ENCODE data around the gene SIPA1L2. TPM values are rescaled to one million over a fixed set of nuclear protein-coding genes. Genes with fewer than 3 reads are reported as not detected.

The SIPA1L2 gene
- total RNA-seq, 1 donor from 2014 or later: 9.0 TPM

DNA sequence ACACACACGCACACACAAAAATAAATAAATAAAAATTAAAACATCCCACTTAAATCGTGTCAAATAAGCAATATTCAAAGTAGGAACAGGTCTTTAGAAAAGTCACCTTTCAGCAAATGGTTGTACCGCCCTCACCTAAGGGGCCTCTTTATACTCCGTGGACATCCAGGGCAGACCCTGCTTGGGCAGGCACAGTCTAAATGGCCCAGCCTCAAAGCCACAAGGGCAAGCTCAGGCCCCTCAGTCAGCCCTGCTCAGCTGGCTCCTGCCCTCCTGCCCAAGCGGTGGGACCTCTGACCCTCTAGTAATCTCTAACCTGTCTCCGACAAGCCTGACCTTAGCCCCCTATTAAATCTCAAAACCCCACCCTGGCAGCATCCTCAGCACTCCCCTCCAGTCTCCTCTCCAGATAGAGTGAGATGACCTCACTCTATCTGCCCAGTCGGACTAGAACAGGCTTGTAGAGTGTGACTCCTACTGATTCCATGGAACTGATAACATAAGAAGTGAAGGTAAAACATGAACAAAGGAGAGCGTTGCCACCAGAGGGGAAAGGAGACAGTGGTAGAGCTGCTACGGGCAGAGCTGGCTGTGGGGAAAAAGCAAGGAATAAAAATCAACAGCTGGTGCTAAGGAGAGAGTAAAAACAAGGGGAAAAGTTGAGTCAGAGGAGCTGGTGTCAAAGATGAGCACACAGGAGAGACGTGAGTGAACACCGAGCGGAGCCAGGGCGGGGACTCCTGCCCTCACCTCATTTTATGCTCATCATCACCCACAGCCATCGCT is 36.0 kb downstream of the SIPA1L2 start:
- H3K4me1 Mint-ChIP-seq (ENCODE audit: low read depth): peaks cover 28% of the 10 kb centered on the region
- TF ChIP-seq CTCF (IDR thresholded peaks at IDR 0.05): no peak
- no peaks in the 10 kb centered on the region for H3K27me3 Mint-ChIP-seq (ENCODE audit: low read depth)
- no peak overlapping the region for H3K27ac Mint-ChIP-seq (ENCODE audit: unreplicated experiment)
- H3K9me3 Mint-ChIP-seq (ENCODE audit: low read depth): no peaks in the 10 kb centered on the region
- no peaks in the 10 kb centered on the region for H3K36me3 Mint-ChIP-seq (ENCODE audit: low read depth)
- no peak overlapping the region for H3K4me3 Mint-ChIP-seq (ENCODE audit: unreplicated experiment)
- no peak for DNase-seq (ENCODE audit: low spot score)

GRCh38 chr1:232591344-232591743 is 38.6 kb downstream of the SIPA1L2 start:
- Mint-ChIP-seq H3K4me3 (ENCODE audit: unreplicated experiment) (no peak overlapping the region), H3K27me3 (ENCODE audit: low read depth) (no peaks in the 10 kb centered on the region), H3K9me3 (ENCODE audit: low read depth) (no peaks in the 10 kb centered on the region), H3K27ac (ENCODE audit: unreplicated experiment) (no peak overlapping the region), H3K4me1 (ENCODE audit: low read depth) (peaks cover 26% of the 10 kb centered on the region), H3K36me3 (ENCODE audit: low read depth) (no peaks in the 10 kb centered on the region)
- no peak for DNase-seq (ENCODE audit: low spot score)
- no peak for TF ChIP-seq CTCF (IDR thresholded peaks at IDR 0.05)

- H3K27ac Mint-ChIP-seq (ENCODE audit: unreplicated experiment): no peak overlapping the region
- no peak for DNase-seq (ENCODE audit: low spot score)
- TF ChIP-seq CTCF (IDR thresholded peaks at IDR 0.05): no peak
- no peaks in the 10 kb centered on the region for H3K9me3 Mint-ChIP-seq (ENCODE audit: low read depth)
- H3K4me3 Mint-ChIP-seq (ENCODE audit: unreplicated experiment): no peak overlapping the region
- H3K36me3 Mint-ChIP-seq (ENCODE audit: low read depth): no peaks in the 10 kb centered on the region
- peaks cover 26% of the 10 kb centered on the region for H3K4me1 Mint-ChIP-seq (ENCODE audit: low read depth)
- H3K27me3 Mint-ChIP-seq (ENCODE audit: low read depth): no peaks in the 10 kb centered on the region
These were observed 39.2 kb downstream of the SIPA1L2 start for GRCh38 chr1:232590744-232591082.

DNA sequence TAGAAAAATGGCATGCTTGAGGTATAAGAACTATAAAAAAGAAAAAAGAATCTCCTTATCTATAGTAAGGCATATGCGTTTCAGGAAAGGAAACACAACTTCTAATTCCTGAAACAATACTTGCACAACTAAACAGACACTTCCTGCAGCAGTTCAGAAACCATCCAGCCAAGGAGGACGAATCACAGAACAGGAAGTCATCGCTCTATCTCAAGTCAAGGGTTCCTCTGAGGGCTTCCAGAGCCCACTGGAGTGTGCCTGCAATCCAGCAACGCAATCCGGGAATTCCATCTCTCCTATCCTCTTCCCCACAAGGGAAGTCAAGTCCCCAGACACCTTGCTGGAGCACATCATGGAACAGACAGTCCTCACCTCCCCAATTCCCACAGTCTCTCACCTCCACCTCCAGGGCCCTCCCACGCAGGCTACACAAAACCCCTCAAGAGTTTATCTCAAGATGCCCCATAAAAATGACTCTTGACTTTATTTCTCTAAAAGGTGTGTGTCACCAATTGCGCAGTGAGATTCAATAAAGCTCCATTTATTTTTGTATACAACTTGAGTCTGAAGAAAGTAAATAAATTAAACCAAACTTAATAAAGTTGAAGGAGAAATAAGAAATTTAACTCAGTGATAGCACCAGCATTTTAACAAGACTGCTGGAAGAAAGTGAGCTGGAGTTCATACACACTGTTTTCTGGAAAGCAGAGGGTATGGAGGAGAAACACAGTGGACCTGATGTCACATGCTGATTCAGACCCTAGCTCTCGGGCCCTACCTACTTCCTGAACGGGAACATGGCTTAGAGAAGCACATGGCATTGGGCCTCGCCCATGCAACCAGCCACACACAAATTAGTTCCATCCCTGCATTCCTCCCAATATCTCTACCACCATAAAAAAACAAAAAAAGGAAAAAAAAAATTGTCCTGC is 39.9 kb downstream of the SIPA1L2 start:
- Mint-ChIP-seq H3K36me3 (ENCODE audit: low read depth) (no peaks in the 10 kb centered on the region), H3K27me3 (ENCODE audit: low read depth) (no peaks in the 10 kb centered on the region)

More for the DNA sequence above, 39.9 kb downstream of the SIPA1L2 start:
- no peak overlapping the region for H3K4me3 Mint-ChIP-seq (ENCODE audit: unreplicated experiment)
- H3K9me3 Mint-ChIP-seq (ENCODE audit: low read depth): no peaks in the 10 kb centered on the region
- no peak for DNase-seq (ENCODE audit: low spot score)
- peaks cover 26% of the 10 kb centered on the region for H3K4me1 Mint-ChIP-seq (ENCODE audit: low read depth)
- H3K27ac Mint-ChIP-seq (ENCODE audit: unreplicated experiment): no peak overlapping the region
- no peak for TF ChIP-seq CTCF (IDR thresholded peaks at IDR 0.05)

Measured in chondrocyte (in vitro differentiated cells).